ENCODE results near the gene OR1L8. TPM values are rescaled to one million over a fixed set of nuclear protein-coding genes. Genes with fewer than 3 reads are reported as not detected.
"Not testable (repeated sequence)": the region's sequence is repeated elsewhere in the genome, so short reads cannot be mapped to it uniquely, and the experiment has no call there.

OR1L8 gene
- total RNA-seq, 2 experiments from 2014 or later, result not detected

GRCh38 chr9:122538757-122539156 is 44.4 kb downstream of the OR1L8 start:
- H3K9me3 ChIP-seq (ENCODE audit: low read length), result no peaks in the 10 kb centered on the region
- CTCF ChIA-PET (ENCODE audit: unreplicated experiment), result no interaction called here
- no peak overlapping the region for H2AFZ ChIP-seq (ENCODE audit: low read length)
- no peaks in the 10 kb centered on the region for H3K79me2 ChIP-seq (ENCODE audit: insufficient read depth, low read depth, low read length)
- H3K36me3 ChIP-seq (ENCODE audit: insufficient read depth, low read length), result no peaks in the 10 kb centered on the region
- H3K4me2 ChIP-seq (ENCODE audit: low read length), result no peak overlapping the region
- DNase-seq (ENCODE audit: low spot score), result no peak
- TF ChIP-seq CTCF (conservative IDR thresholded peaks at IDR 0.05; ENCODE audit: low read length) (no peak), EZH2phosphoT487 (IDR thresholded peaks at IDR 0.05; ENCODE audit: borderline replicate concordance, low read depth, low read length) (no peak)
- BruUV-seq (replicated peaks), result no TSS peak
- intact Hi-C loops (cut with micrococcal nuclease; ENCODE audit: unreplicated experiment), result no loop called here
- no peak overlapping the region for H3K27ac ChIP-seq (ENCODE audit: low read depth, low read length, poor library complexity, severe bottlenecking)
- no peaks in the 10 kb centered on the region for H3K4me1 ChIP-seq (ENCODE audit: insufficient read depth, low read length, poor library complexity, severe bottlenecking)
- no peaks in the 10 kb centered on the region for H4K20me1 ChIP-seq (ENCODE audit: insufficient read depth, low read length)
- POLR2A ChIA-PET, result no interaction called here
- H3K4me3 ChIP-seq (ENCODE audit: low read depth, low read length, poor library complexity, severe bottlenecking), result no peak overlapping the region
- no peaks in the 10 kb centered on the region for H3K9me2 ChIP-seq (ENCODE audit: insufficient read depth, low read length)

- BruUV-seq (replicated peaks); H3K9me2 ChIP-seq (ENCODE audit: insufficient read depth, low read length); H3K9me3 ChIP-seq (ENCODE audit: low read length); H3K4me3 ChIP-seq (ENCODE audit: low read depth, low read length, poor library complexity, severe bottlenecking); intact Hi-C loops (cut with micrococcal nuclease; ENCODE audit: unreplicated experiment); POLR2A ChIA-PET; H2AFZ ChIP-seq (ENCODE audit: low read length); H3K4me1 ChIP-seq (ENCODE audit: insufficient read depth, low read length, poor library complexity, severe bottlenecking); CTCF ChIA-PET (ENCODE audit: unreplicated experiment); H3K27ac ChIP-seq (ENCODE audit: low read depth, low read length, poor library complexity, severe bottlenecking); H3K79me2 ChIP-seq (ENCODE audit: insufficient read depth, low read depth, low read length); DNase-seq (ENCODE audit: low spot score); H4K20me1 ChIP-seq (ENCODE audit: insufficient read depth, low read length); H3K4me2 ChIP-seq (ENCODE audit: low read length); H3K36me3 ChIP-seq (ENCODE audit: insufficient read depth, low read length): not testable (repeated sequence)
Measured at GRCh38 chr9:122537066-122537465, 46.1 kb downstream of the OR1L8 start.

GRCh38 chr9:122536134-122536533 is 47.0 kb downstream of the OR1L8 start:
- Histone ChIP-seq H3K79me2 (ENCODE audit: insufficient read depth, low read depth, low read length) (no peaks in the 10 kb centered on the region), H3K4me1 (ENCODE audit: insufficient read depth, low read length, poor library complexity, severe bottlenecking) (no peaks in the 10 kb centered on the region), H3K4me2 (ENCODE audit: low read length) (no peak overlapping the region), H3K4me3 (ENCODE audit: low read depth, low read length, poor library complexity, severe bottlenecking) (no peak overlapping the region), H2AFZ (ENCODE audit: low read length) (no peak overlapping the region), H3K9me3 (ENCODE audit: low read length) (no peaks in the 10 kb centered on the region), H3K36me3 (ENCODE audit: insufficient read depth, low read length) (no peaks in the 10 kb centered on the region), H3K9me2 (ENCODE audit: insufficient read depth, low read length) (no peaks in the 10 kb centered on the region), H3K27ac (ENCODE audit: low read depth, low read length, poor library complexity, severe bottlenecking) (no peak overlapping the region), H4K20me1 (ENCODE audit: insufficient read depth, low read length) (no peaks in the 10 kb centered on the region)
- no peak for DNase-seq (ENCODE audit: low spot score)
- ChIA-PET CTCF (ENCODE audit: unreplicated experiment) (no interaction called here), POLR2A (interaction anchor here (0.7 kb wide), 1 partner anchor 1932 kb away, joined by 3 read pairs; no protein-coding TSS in a partner anchor)
- BruUV-seq (replicated peaks), result no TSS peak
- TF ChIP-seq EZH2phosphoT487 (IDR thresholded peaks at IDR 0.05; ENCODE audit: borderline replicate concordance, low read depth, low read length) (no peak), CTCF (conservative IDR thresholded peaks at IDR 0.05; ENCODE audit: low read length) (no peak)
- intact Hi-C loops (cut with micrococcal nuclease; ENCODE audit: unreplicated experiment), result no loop called here

GRCh38 chr9:122531157-122531556 is 52.0 kb downstream of the OR1L8 start:
- CTCF ChIA-PET (ENCODE audit: unreplicated experiment); H3K27ac ChIP-seq (ENCODE audit: low read depth, low read length, poor library complexity, severe bottlenecking); intact Hi-C loops (cut with micrococcal nuclease; ENCODE audit: unreplicated experiment); DNase-seq (ENCODE audit: low spot score); POLR2A ChIA-PET; H3K4me1 ChIP-seq (ENCODE audit: insufficient read depth, low read length, poor library complexity, severe bottlenecking); H3K9me2 ChIP-seq (ENCODE audit: insufficient read depth, low read length); H4K20me1 ChIP-seq (ENCODE audit: insufficient read depth, low read length); H3K4me3 ChIP-seq (ENCODE audit: low read depth, low read length, poor library complexity, severe bottlenecking); H2AFZ ChIP-seq (ENCODE audit: low read length); H3K79me2 ChIP-seq (ENCODE audit: insufficient read depth, low read depth, low read length); H3K9me3 ChIP-seq (ENCODE audit: low read length); H3K4me2 ChIP-seq (ENCODE audit: low read length); H3K36me3 ChIP-seq (ENCODE audit: insufficient read depth, low read length); BruUV-seq (replicated peaks): not testable (repeated sequence)

Measured in OCI-LY7 (cell line).